ENCODE measurements around the gene CD163L1.

The CD163L1 gene

DNA sequence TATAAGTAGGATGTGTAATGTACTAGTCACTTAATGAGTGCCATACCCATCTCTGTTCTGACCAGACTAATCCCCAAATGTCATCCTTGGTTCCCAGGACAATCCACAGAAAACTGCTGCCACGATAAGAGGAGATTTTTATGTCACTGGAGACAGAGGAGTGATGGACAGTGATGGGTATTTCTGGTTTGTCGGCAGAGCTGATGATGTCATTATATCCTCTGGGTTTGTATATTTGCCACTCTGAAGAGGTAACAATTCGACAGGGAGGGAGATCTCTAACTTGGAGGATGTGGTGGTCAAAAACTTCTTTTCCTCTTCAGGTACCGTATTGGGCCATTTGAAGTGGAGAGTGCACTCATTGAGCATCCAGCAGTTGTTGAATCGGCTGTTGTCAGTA, 119.8 kb downstream of the CD163L1 start:
- no peak for DNase-seq (ENCODE audit: low read depth in 2 of 2)

DNA sequence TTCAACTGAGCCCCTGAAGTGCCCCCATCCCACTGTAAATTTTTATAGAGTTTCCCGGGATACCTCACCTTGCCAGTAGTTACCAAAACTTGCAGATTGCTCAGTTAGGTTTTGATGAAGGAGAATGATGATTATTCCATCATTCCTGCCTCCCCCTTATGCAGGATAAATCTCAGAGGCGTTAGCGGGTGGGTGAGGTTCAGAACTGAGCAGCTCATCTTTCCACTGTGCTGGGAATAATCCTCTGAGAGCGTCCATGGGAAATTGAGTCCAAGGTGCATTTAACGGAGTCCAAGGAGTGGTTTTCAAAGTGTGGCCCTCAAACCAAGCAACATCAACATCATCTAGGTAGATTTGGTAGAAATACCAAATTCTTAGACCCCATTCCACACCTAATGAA, 121.4 kb downstream of the CD163L1 start:
- no peak for DNase-seq (ENCODE audit: low read depth in 2 of 2)

DNA sequence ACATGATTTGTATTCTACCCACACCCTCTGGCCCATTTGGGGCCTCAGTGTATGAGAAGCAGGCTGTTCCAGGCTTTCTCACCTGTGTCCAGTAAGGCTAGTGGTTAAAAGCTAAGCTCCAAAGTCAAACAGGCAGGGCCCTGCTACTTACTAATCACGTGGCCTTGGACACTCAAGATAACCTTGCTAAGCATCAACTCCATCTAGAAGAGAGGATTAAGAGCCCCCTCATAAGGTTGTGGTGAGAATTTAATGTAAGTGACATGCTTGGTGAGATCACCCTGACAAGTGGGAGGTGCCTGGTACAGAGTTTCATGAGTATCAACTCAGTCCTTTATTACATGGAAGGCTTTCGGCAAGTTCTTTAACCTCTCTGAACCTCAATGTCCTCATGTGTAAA, 122.3 kb downstream of the CD163L1 start:
- no peak for DNase-seq (ENCODE audit: low read depth in 2 of 2)

DNA sequence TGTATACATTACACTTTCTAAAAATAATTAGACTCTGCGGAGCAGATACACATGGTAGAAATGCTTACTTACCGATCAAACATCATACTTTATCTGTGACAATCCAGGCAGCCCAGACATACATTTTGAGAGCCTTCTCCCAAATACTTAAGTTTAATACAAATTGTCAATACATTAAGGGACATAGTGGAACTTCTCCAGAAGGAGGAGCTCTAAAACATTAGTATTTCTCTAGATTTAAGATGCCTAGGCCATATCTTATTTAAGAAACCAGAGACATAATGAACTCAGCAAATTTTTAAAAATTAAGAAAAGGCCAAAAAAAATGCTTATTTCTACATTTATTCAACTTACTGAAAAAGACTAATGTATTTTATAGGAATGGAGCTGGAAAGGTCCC, 124.0 kb downstream of the CD163L1 start:
- DNase-seq (ENCODE audit: low read depth in 2 of 2) = no peak

DNA sequence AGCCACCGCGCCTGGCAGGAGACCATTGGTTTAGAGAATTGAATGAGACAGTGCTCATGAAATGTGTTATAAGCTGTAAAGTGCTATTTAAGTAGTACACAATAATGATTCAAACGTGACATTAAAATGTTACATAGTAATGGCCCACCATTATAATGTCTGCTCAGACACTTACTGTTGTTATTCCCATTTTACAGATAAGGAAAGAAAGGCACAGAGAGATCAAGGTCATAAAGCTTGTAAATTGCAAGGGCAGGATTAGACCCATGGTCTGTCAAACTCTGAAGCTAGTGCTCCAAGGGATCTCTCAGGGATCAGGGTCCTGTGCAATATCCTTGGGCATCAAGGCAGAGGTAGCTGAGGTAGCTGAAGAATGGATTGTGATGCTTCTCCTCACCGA, 133.9 kb downstream of the CD163L1 start:
- no peak for DNase-seq (ENCODE audit: low read depth in 2 of 2)

Measured in stimulated activated CD8-positive, alpha-beta memory T cell treated with anti-CD3 and anti-CD28 coated beads, Interleukin-2, amount 100 ng/mL, for 1 hour (primary cell).